H1 (cell line): ENCODE data around the gene DLG1. TPM values are rescaled to one million over a fixed set of nuclear protein-coding genes. Genes with fewer than 3 reads are reported as not detected.

Experiments
- BACH1 ChIP-seq: IDR thresholded peaks from 2 replicates; pipeline ENCODE4 v1.6.1; 2012; ENCODE audit warnings: low read length, improper control_type of control experiment
- CREB1 ChIP-seq: IDR thresholded peaks from 2 replicates; pipeline ENCODE4 v1.6.1; 2012; ENCODE audit warnings: inconsistent platforms
- EGR1 ChIP-seq: IDR thresholded peaks from 2 replicates; pipeline ENCODE4 v1.6.1; 2011; ENCODE audit warnings: low read depth, low read length, borderline replicate concordance
- POLR2AphosphoS5 ChIP-seq: IDR thresholded peaks from 2 replicates; pipeline ENCODE4 v1.6.1; 2011; ENCODE audit warnings: low read depth, low read length
- RFX5 ChIP-seq: IDR thresholded peaks from 2 replicates; pipeline ENCODE4 v1.6.1; 2011; ENCODE audit warnings: low read depth, low read length, improper control_type of control experiment, borderline replicate concordance
- RXRA ChIP-seq: IDR thresholded peaks from 2 replicates; pipeline ENCODE4 v1.6.1; 2011; ENCODE audit warnings: low read depth, mild to moderate bottlenecking, low read length, moderate library complexity; ENCODE audit not compliant: insufficient read depth
- SUZ12 ChIP-seq: fragments of 200-600 bp; sonication (generic); IDR thresholded peaks from 2 replicates; pipeline ENCODE4 v1.6.1; 2012; ENCODE audit warnings: mild to moderate bottlenecking, inconsistent platforms, low read length, moderate library complexity, mixed read lengths
- TBP ChIP-seq: IDR thresholded peaks from 2 replicates; pipeline ENCODE4 v1.6.1; 2011; ENCODE audit warnings: low read depth, low read length, improper control_type of control experiment
- polyA plus RNA-seq, 7 experiments: library from polyadenylated mRNA; depleted of rRNA in 3 of 7; stranded (reverse) in 5 of 7; unstranded in 2 of 7; fragments of >200 nt in 5 of 7; fragments of 200-250 nt in 2 of 7; gene quantifications; 1 replicate in 5 of 7; 2 replicates in 1 of 7; 4 replicates in 1 of 7; pipeline versions ENCODE4 v1.2.1 to v1.2.3, GENCODE V29; 2011 to 2013; ENCODE audit warnings: missing spikeins in 2 of 7, mixed read lengths in 2 of 7
- total RNA-seq: library from RNA; stranded (reverse); fragmentation: NEBNext Ultra II Directional; extraction: Animal tissue kit (Norgen Biotek cat#: 25700); gene quantifications from 2 replicates; pipeline ENCODE4 v1.2.1, GENCODE V29; 2021

DLG1 gene
- total and polyA plus RNA-seq, 2 of the 8 experiments (the other 6 are each of a cell fraction or from before 2014, with no cell fraction given) = 13.4 to 78.8 TPM

- TF ChIP-seq RFX5 (no peak), TBP (no peak), EGR1 (no peak), POLR2AphosphoS5 (no peak), CREB1 (no peak), SUZ12 (no peak), BACH1 (no peak), RXRA (no peak)
- TF ChIP-seq, all 59 proteins: peak for 0
Measured at GRCh38 chr3:197023241-197023997, 275.0 kb downstream of the DLG1 start (continued).
